ENCODE results near the gene VWA1.

VWA1 gene

GRCh38 chr1:1427106-1427819 lies 8.2 kb upstream of the VWA1 start (continued):
- TF ChIP-seq KLF17 (tag by site-specific recombination; IDR thresholded peaks at IDR 0.05) (peak; percentile 99), ZNF280D (tag by site-specific recombination; IDR thresholded peaks at IDR 0.05) (no peak), WT1 (tag by site-specific recombination; IDR thresholded peaks at IDR 0.05) (peak; percentile 81), ZNF362 (tag by site-specific recombination; IDR thresholded peaks at IDR 0.05) (no peak), PRDM10 (tag by site-specific recombination; IDR thresholded peaks at IDR 0.05) (0 out of 2 replicates have a peak, but pooled peaks have one; percentile 6), ZNF416 (tag by site-specific recombination; IDR thresholded peaks at IDR 0.05) (no peak), EGR2 (tag by site-specific recombination; IDR thresholded peaks at IDR 0.05; ENCODE audit: low read depth) (peak; percentile 88), ZNF792 (tag by site-specific recombination; IDR thresholded peaks at IDR 0.05) (no peak), ZBTB8A (tag by site-specific recombination; IDR thresholded peaks at IDR 0.05) (peak; percentile 73), ZFHX2 (tag by site-specific recombination; conservative IDR thresholded peaks at IDR 0.05) (peak; percentile 93), KLF7 (tag by site-specific recombination; IDR thresholded peaks at IDR 0.05; ENCODE audit: borderline replicate concordance) (peak; percentile 63; the same call in 1 of the 2 replicates), GLIS1 (tag by site-specific recombination; IDR thresholded peaks at IDR 0.05) (no peak; the same call in 1 of the 2 replicates), SP2 (tag by site-specific recombination; IDR thresholded peaks at IDR 0.05) (peak; percentile 63), KLF9 (tag by site-specific recombination; IDR thresholded peaks at IDR 0.05; ENCODE audit: low read depth) (no peak), ZNF121 (tag by site-specific recombination; IDR thresholded peaks at IDR 0.05) (no peak), ZFP37 (tag by site-specific recombination; IDR thresholded peaks at IDR 0.05) (no peak), KLF1 (tag by site-specific recombination; IDR thresholded peaks at IDR 0.05) (peak; percentile 100), ZNF146 (tag by site-specific recombination; IDR thresholded peaks at IDR 0.05) (0 out of 2 replicates have a peak, but pooled peaks have one; percentile 5), BCL11B (tag by site-specific recombination; IDR thresholded peaks at IDR 0.05; ENCODE audit: low read depth) (no peak), KLF8 (tag by site-specific recombination; IDR thresholded peaks at IDR 0.05) (peak; percentile 90), ZBTB6 (tag by site-specific recombination; IDR thresholded peaks at IDR 0.05) (peak; percentile 94; the same call in 1 of the 2 replicates), ZNF600 (tag by site-specific recombination; IDR thresholded peaks at IDR 0.05) (peak; percentile 53; the same call in 1 of the 2 replicates), SP3 (tag by site-specific recombination; IDR thresholded peaks at IDR 0.05) (peak; percentile 66), ATF2 (tag by site-specific recombination; IDR thresholded peaks at IDR 0.05; ENCODE audit: low read depth) (no peak), ZBTB7A (tag by site-specific recombination; IDR thresholded peaks at IDR 0.05; ENCODE audit: low read depth) (peak; percentile 53; the same call in 1 of the 2 replicates), ZNF404 (tag by site-specific recombination; IDR thresholded peaks at IDR 0.05) (no peak)
